ENCODE results near the gene AQP11.
"Not testable (repeated sequence)": the region's sequence is repeated elsewhere in the genome, so short reads cannot be mapped to it uniquely, and the experiment has no call there.

AQP11 gene

GRCh38 chr11:77568916-77569675, 20.7 kb upstream of the AQP11 start:
- H3K4me3 ChIP-seq (ENCODE audit: low read depth, low read length), result no peak overlapping the region
- TF ChIP-seq CTCF (IDR thresholded peaks at IDR 0.05; ENCODE audit: low read depth, low read length, missing control alignments), result no peak
- DNase-seq (ENCODE audit: low read depth), result no peak

GRCh38 chr11:77569676-77570070, 20.1 kb upstream of the AQP11 start:
- no peak for DNase-seq (ENCODE audit: low read depth)
- no peak for TF ChIP-seq CTCF (IDR thresholded peaks at IDR 0.05; ENCODE audit: low read depth, low read length, missing control alignments)
- no peak overlapping the region for H3K4me3 ChIP-seq (ENCODE audit: low read depth, low read length)

- not testable (repeated sequence) for DNase-seq (ENCODE audit: low read depth); H3K4me3 ChIP-seq (ENCODE audit: low read depth, low read length)
Observed at GRCh38 chr11:77570896-77571295, 18.9 kb upstream of the AQP11 start.

GRCh38 chr11:77575428-77575827, 14.3 kb upstream of the AQP11 start:
- not testable (repeated sequence) for DNase-seq (ENCODE audit: low read depth); H3K4me3 ChIP-seq (ENCODE audit: low read depth, low read length)

GRCh38 chr11:77580712-77581337, 8.9 kb upstream of the AQP11 start:
- H3K4me3 ChIP-seq (ENCODE audit: low read depth, low read length), result no peak overlapping the region
- no peak for DNase-seq (ENCODE audit: low read depth)
- TF ChIP-seq CTCF (IDR thresholded peaks at IDR 0.05; ENCODE audit: low read depth, low read length, missing control alignments), result no peak

- TF ChIP-seq CTCF (IDR thresholded peaks at IDR 0.05; ENCODE audit: low read depth, low read length, missing control alignments), result no peak
Observed at GRCh38 chr11:77589181-77589520, 602 bp upstream of the AQP11 start.

GRCh38 chr11:77590194-77590782, 535 bp downstream of the AQP11 start:
- peak overlapping the region; percentile 55 for H3K4me3 ChIP-seq (ENCODE audit: low read depth, low read length)
- no peak for DNase-seq (ENCODE audit: low read depth)
- no peak for TF ChIP-seq CTCF (IDR thresholded peaks at IDR 0.05; ENCODE audit: low read depth, low read length, missing control alignments)

More at GRCh38 chr11:77589181-77589520, 602 bp upstream of the AQP11 start:
- peak overlapping the region; percentile 55 for H3K4me3 ChIP-seq (ENCODE audit: low read depth, low read length)
- DNase-seq (ENCODE audit: low read depth), result no peak

- no peak overlapping the region for H3K4me3 ChIP-seq (ENCODE audit: low read depth, low read length)
Observed at GRCh38 chr11:77592727-77593126, 3.0 kb downstream of the AQP11 start.

More at GRCh38 chr11:77592727-77593126, 3.0 kb downstream of the AQP11 start:
- no peak for TF ChIP-seq CTCF (IDR thresholded peaks at IDR 0.05; ENCODE audit: low read depth, low read length, missing control alignments)
- DNase-seq (ENCODE audit: low read depth), result no peak

Measured in GM12864 (cell line).